Right lobe of liver (tissue), 4 donors: ENCODE measurements around the gene CBLN3.

Experiments used
- POLR2A ChIP-seq: fragments of 450-650 bp; IDR thresholded peaks from one replicate; pipeline ENCODE4 v1.6.1; 2017; ENCODE audit warnings: antibody characterized with exemption, mild to moderate bottlenecking
- TF ChIP-seq, protein P1 (sequence below), 4 donors: fragments of 200-600 bp in 3 of 4; fragments of 450-650 bp in 1 of 4; IDR thresholded peaks; one replicate each; pipeline versions ENCODE4 v1.5.1 to v1.8.0; 2016 to 2022; ENCODE audit warnings: antibody characterized with exemption in 4 of 4, mild to moderate bottlenecking in 2 of 4
- donor health status: DM: no; HTN: no; CAD: no.
- donor health status: DM: no; HTN: no; CAD: no.
- donor health status: DM: no; HTN: yes; CAD: no.

DNA sequence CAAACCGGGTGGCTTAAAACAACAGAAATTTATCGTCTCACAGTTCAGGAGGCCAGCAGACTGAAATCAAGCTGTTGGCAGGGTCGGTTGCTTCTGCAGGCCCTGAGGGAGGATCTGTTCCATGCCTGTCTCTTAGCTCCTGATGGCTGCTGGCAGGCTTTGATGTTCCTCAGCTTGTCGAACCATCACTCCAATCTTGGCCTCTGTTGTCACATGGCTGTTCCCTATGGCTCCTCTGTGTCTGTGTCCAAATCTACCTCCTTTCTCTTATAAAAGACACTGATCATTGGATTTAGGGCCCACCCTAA is 47.5 kb downstream of the CBLN3 start:
- TF ChIP-seq, protein P1, sequence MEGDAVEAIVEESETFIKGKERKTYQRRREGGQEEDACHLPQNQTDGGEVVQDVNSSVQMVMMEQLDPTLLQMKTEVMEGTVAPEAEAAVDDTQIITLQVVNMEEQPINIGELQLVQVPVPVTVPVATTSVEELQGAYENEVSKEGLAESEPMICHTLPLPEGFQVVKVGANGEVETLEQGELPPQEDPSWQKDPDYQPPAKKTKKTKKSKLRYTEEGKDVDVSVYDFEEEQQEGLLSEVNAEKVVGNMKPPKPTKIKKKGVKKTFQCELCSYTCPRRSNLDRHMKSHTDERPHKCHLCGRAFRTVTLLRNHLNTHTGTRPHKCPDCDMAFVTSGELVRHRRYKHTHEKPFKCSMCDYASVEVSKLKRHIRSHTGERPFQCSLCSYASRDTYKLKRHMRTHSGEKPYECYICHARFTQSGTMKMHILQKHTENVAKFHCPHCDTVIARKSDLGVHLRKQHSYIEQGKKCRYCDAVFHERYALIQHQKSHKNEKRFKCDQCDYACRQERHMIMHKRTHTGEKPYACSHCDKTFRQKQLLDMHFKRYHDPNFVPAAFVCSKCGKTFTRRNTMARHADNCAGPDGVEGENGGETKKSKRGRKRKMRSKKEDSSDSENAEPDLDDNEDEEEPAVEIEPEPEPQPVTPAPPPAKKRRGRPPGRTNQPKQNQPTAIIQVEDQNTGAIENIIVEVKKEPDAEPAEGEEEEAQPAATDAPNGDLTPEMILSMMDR (IDR thresholded peaks at IDR 0.05), result no peak
- TF ChIP-seq POLR2A, result no peak
